HG03108 (cell line): ENCODE measurements around the gene KIAA0319L.

Experiments
- ATAC-seq: cut with Tn5 transposase; IDR thresholded peaks from one replicate; pipeline ENCODE4 v1.9.1; 2021; ENCODE audit warnings: moderate library complexity; ENCODE audit not compliant: unreplicated experiment

KIAA0319L gene

DNA sequence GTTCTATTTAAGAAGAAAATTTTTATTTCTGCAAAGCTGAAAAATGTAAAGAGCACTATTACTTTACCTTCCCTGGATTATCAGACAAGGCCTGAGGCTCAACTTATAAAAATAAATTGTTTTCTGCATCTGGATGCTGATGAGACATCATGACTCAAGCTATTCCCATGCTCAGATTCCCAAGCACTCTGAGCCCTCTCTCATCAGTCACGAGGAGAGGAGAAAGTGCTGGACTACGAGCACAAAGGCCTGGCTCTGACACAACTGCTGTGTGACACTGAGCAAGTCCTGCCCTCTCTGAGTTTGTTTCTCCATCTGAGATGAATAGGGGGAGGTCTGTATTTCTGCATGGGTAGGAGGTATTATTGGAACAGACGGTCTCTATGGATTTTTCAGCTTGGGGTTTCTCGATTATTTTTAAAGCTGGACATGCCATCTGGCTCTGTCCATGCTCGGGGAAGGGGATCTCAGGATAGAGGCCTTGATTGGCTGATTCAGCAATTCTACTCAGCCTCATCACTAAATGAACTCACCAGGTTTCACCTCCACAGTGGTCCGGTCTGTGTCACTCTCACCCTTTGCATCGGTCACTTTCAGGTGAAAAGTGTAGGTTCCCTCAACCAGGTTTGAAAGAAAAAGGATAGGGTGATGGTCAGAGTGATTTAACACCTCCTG, 107.7 kb downstream of the KIAA0319L start:
- ATAC-seq: no peak

DNA sequence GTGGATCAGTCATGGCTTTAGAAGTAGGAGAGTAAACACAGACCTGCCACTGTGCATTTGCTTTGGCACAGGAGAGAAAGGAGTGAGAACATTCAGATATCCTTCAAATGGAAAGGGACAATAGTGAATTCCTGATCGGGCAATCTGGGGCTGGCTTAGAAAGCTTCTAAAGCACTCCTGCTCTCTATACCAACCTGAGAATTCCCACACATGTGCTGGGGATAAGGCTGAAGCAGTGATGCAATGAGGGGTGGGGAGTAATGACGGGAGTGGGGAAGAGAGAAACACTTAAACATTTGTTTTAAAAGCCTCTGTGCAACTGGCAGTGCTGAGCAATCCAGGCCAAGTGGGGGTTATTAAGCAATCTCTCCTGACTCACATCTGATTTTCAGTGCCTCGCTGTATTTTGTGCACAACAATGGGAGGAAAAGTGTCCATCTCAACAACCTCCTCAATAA, 108.8 kb downstream of the KIAA0319L start:
- ATAC-seq: no peak

- no peak for ATAC-seq
These were observed 109.9 kb downstream of the KIAA0319L start for GRCh38 chr1:35447278-35447677.

DNA sequence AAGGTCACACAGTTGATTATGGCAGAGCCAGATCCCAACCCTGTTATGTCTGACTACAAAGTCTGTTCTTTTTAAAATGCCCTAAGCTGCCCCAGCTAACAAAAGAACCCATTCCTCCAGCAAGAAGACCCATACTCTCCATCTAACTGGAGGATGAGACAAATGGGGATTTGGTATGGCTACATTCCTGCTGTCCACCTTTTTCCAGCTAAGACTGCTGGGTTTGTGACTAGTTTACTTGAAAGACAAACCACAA, 112.8 kb downstream of the KIAA0319L start:
- no peak for ATAC-seq

GRCh38 chr1:35443768-35444518, 113.3 kb downstream of the KIAA0319L start:
- ATAC-seq: no peak

DNA sequence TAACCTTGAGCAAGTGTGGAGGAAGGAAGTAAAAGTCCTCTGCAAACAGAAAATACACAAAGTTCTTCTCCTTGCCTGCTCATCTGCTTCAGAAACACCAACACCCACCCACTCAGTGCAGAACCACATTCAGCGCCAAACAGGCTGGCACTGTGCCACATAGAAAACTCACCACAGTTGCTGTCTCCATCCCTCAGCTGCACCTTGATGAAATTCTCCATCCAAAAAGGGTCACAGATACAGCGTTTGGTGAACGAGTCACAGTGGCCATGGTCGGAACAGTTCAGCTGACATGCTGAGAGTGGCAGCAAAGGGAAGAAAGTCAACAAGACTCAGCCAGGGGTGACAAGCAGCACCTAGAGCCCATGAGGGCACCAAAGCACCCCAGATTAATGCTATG, 114.5 kb downstream of the KIAA0319L start:
- no peak for ATAC-seq

- no peak for ATAC-seq
These were observed 115.2 kb downstream of the KIAA0319L start for GRCh38 chr1:35441926-35442579.

DNA sequence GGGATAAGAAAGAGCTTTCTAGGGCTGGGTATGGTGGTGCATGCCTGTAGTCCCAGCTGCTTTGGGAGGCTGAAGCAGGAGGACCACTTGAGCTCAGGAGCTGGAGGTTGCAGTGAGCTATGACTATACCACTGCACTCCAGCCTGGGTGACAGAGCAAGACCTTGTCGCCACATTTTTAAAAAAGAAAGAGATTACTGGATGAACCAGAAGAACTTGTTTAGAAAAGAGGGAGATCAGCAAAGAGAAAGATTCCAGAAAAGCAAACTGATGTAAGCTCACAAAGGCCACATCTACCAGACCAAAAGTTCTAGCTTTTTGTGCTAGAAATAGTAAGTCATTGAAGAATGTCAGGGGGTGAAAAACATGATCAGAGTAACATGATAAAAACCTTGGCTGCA, 117.6 kb downstream of the KIAA0319L start:
- ATAC-seq: no peak

DNA sequence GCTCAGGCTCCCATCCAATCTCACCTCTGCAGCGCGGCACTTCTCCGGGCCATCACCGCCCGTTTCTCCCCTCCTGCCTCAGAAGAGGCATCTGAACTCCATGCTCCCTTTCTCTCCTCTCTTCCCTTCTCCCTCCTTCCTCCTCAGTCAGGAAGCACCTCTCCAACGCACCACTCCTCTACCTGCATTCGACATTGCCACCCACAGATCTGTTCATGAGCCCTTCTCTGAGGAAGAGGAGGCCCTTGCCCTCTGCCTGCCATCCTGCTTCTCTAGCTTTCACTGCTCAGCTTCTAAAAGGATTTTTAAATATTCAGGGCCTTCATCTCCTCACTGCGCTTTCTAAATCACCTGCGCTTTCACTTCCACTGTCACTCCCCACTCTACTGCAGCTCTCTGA, 120.0 kb downstream of the KIAA0319L start:
- no peak for ATAC-seq

DNA sequence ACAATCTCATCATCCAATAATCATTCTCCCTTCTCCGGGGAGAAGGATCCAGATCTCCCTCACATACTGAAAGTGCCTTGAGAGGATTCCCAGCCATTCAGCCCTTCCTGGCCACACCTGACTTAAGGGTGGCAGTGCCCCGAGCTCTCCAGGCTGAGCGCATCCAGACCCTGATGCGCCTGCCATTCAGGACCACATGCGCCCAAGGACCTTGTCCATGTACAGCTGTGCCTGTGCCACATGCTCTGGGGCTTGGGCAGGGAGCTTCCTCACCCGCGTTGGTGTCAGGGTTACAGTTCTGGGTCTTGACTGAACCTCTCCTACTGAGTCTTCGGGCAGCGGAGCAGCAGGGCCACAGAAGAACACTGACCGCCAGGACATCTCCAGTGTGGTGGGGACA, 121.1 kb downstream of the KIAA0319L start:
- ATAC-seq: no peak

DNA sequence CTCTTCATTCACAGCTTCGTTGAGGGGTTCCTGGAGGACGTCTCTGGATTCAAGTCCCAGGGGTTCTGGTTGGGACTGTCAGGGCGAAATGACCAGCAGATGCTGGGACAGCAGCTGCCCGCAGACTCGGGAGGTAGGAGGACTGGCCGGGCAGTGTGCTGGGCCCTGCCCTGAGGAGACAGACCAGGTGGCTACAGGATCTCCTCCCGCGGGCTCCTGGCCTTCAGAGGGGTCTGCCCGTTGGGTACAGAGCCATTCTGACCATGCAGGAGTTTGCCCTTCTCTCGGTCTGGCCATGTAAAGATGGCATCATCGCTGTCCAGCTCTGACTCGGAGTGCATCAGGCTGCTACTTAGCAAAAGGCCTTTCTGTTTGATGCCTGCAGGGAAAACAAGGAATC, 122.5 kb downstream of the KIAA0319L start:
- ATAC-seq: no peak

GRCh38 chr1:35433714-35434113, 123.5 kb downstream of the KIAA0319L start:
- no peak for ATAC-seq

GRCh38 chr1:35432231-35432630, 125.0 kb downstream of the KIAA0319L start:
- ATAC-seq: no peak

DNA sequence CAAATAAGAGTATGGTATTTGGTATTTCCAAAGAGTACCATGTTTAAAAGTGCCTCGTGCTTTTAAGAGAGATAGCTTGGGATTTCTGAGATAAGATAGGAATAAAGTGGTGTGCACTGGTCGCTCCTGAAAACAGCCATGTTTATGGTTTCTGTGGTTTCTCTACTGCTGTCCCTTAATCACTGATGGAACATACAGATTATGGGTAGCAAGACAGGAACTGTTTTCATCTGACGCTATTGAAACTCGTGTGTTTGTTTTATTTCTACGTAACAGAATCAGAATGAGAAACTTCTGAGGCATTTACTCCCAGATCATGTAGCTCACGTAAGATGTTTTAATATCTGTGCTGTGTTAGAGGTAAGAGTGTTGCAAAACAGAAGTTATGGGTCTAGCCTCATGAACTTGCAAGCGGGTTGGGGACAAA, 126.0 kb downstream of the KIAA0319L start:
- ATAC-seq: no peak

DNA sequence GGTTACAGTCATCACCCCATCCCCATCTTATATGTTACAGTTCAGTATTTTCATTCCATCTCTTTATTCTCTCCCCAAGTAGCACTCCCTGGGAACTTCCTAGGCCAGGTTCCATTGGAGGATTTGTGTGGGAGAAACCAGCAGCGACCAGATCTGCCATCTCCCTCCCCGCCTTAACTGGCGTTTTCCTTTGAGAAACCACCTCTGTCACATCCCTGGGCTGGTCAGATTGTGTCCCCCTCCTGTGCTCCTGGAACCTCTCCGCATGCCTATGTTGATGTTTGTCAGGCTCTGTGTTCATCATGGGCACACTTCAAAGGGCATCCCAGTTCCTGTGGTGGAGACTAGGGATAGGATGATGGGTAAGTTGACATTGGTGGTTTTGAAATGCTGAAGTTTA, 126.4 kb downstream of the KIAA0319L start:
- ATAC-seq: no peak

- ATAC-seq: no peak
These were observed 128.8 kb downstream of the KIAA0319L start for GRCh38 chr1:35428360-35428759.

DNA sequence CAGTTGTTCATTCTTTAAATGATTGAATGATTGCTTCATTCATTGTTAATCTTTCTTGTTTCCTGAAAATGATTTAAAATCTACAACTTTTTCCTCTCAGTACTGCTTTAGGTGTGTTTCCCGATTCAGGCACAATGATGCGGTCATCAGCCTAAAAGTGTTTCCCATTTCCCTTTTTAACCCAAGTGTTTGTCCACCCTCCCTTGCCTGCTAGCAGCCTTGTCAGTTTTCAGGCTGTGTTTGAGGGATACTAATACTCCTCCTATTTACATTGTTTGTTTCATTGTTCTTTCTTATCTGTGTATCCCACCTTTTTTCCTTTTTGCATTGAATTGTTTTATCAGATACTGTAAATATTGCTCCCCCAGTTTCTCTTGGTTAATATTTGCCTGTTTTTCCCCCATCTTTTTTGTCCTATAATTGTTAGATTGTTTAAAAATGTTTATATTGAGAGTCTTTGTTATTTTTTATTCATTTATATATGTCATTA, 131.1 kb downstream of the KIAA0319L start:
- ATAC-seq: no peak

- no peak for ATAC-seq
These were observed 148.3 kb downstream of the KIAA0319L start for GRCh38 chr1:35408925-35409324.

DNA sequence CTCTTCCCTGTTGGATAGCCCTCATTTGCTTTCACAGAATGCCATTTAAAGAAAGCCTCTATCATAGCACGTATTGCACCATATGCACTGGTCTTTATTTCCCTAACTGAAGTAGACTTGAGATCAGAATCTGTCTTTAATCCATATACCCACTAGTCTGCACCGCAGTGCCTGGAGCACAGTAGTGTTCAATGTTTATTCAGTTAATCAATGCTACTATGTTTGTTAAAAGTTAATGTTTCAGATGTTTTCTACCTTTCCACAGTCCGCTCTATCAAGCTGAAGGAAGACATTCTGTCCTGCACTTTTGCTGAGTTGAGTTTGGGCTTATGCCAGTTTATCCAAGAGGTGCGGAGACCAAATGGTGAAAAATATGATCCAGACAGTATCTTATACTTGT, 149.5 kb downstream of the KIAA0319L start:
- ATAC-seq: no peak

DNA sequence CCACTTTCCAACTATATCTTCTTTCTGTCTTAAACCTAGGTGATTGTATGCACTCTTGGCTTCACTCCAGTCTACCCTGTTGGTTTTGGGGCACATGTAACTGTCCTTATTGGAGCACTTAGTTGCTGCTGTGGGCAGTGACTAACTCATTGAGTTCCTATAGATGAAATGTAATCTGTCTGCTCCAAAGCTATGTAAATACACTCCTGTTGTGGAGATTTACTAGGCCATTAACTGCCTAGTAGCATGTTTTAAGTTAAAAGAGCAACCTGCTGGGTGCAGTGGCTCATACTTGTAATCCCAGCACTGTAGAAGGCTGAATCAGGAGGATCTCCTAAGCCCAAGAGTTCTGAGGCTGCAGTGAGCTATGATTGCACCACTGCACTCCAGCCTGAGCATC, 151.1 kb downstream of the KIAA0319L start:
- ATAC-seq: no peak

DNA sequence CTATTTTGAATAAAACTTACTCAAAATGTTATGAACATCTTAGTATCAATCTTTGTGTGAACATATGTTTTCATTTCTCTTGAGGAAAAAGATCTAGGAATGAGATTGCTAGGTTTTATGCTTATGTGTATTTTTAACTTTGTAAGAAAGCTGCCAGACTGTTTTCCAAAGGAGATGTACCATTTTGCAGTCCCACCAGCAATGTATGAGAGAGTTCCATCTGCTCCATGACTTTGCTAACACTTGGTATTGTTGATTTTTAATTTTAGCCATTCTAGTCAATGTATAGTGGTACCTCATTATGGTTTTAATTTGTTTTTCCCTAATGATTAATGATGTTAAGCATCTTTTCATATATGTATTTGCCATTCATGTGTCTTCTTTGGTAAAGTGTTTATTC, 156.2 kb downstream of the KIAA0319L start:
- no peak for ATAC-seq

DNA sequence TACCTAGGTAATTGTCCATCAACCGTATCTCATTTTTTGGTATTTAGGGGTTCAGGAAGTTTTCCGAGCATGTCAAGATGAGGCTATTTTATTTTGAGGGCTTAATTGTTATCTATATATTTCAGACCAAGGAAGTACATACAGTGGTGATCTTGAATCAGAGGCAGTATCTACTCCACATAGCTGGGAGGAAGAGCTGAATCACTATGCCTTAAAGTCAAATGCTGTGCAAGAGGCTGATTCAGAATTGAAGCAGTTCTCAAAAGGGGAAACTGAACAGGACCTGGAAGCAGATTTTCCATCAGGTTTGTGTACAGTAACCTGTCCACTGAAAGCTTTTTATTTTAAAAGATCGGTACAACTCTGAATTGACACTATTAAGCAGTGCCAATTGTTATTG, 158.5 kb downstream of the KIAA0319L start:
- ATAC-seq: no peak
